ENCODE data around the gene FALEC. TPM values are rescaled to one million over a fixed set of nuclear protein-coding genes. Genes with fewer than 3 reads are reported as not detected.

Gene FALEC
- not detected for total RNA-seq
- long read RNA-seq, partial matches to known transcripts: 0 of 1 reads
- long read RNA-seq, other reads (novel, unspliced or antisense): 1 of 1 reads

DNA sequence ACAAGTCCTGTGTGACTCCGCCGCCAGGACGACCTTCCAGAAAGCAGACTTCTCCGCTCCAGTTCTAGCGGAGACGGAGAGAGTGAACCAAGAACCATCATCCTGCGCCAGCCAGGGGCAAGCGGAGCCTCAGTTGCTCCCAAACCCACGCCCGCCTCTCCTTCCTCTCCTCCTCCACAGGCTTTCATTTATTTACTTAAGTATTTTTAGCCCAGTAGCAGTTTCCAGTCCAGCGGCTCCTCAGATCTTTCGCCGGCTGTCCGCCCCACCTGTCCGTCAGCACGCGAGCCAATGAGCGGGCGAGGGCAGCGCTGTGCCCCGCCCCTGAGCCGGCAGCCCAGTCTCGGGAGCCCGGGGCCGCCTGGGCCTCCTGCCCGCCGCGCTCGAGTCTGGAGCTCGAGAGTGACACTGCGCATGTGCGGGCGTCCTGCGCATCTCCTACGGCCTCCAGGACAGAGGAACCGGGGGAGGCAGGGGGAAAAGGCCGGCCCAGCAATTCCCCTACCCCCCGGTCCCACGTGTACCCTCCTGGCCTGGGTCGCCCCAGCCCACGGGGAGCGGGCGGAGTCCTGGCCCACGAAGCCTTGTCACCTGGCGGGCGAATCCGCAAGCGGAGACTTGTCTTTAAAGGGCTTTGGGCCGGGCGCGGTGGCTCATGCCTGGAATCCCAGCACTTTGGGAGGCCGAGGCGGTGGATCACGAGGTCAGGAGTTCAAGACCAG is at the start of gene FALEC:
FALEC (plus strand) TSS at position 425 of the 722 bp plus-strand sequence.
- intact Hi-C loops (cut with DNase I): loop anchor here in 1 of 2 donors (10.0 kb wide), 1 partner anchor 51 kb away; no protein-coding TSS in a partner anchor
- WGBS (ENCODE audit: insufficient coverage, low coverage, low lambda C conversion rate, missing lambda C conversion rate): 0% methylated on average over 19 of the region's 54 CpGs

DNA sequence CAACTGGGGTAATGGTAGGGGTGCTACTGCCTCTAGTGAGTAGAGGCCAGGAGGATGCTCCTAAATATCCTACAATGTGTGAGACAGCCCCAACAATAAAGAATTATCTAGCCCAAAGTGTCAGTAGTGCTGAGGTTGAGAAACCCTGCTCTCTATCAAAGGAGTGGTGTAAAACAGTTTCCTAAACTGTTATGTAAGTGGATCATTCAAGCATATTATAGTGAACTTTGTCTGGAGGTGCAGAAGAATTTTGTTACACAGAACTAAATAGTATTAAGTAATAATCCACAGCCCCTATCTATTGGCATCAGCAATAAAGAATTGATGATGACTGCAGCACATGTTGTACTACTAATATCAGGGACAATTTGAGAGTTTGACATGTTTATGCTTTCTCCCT is 48.6 kb upstream of the FALEC start:
- peaks cover 0 to 32% (median 9%) of the 10 kb centered on the region in 4 donors for H3K36me3 ChIP-seq
- no peak overlapping the region for H3K4me3 ChIP-seq
- no peak for DNase-seq
- intact Hi-C loops (cut with DNase I): loop anchor here (10.0 kb wide), 2 partner anchors 48 to 68 kb away; partner anchors contain the start of gene FALEC (in 1 of the 2)
- no peaks in the 10 kb centered on the region for H3K27me3 ChIP-seq
- peak; percentile 60 to 73 (median 69) for ATAC-seq
- no peaks in the 10 kb centered on the region for H3K9me3 ChIP-seq
- H3K27ac ChIP-seq: peak overlapping the region in 2 of 3 donors; percentile 50 to 53
- TF ChIP-seq POLR2A (IDR thresholded peaks at IDR 0.05): no peak
- TF ChIP-seq, protein P1, sequence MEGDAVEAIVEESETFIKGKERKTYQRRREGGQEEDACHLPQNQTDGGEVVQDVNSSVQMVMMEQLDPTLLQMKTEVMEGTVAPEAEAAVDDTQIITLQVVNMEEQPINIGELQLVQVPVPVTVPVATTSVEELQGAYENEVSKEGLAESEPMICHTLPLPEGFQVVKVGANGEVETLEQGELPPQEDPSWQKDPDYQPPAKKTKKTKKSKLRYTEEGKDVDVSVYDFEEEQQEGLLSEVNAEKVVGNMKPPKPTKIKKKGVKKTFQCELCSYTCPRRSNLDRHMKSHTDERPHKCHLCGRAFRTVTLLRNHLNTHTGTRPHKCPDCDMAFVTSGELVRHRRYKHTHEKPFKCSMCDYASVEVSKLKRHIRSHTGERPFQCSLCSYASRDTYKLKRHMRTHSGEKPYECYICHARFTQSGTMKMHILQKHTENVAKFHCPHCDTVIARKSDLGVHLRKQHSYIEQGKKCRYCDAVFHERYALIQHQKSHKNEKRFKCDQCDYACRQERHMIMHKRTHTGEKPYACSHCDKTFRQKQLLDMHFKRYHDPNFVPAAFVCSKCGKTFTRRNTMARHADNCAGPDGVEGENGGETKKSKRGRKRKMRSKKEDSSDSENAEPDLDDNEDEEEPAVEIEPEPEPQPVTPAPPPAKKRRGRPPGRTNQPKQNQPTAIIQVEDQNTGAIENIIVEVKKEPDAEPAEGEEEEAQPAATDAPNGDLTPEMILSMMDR (IDR thresholded peaks at IDR 0.05): no peak
- H3K4me1 ChIP-seq: peaks cover 0 to 55% (median 19%) of the 10 kb centered on the region in 4 donors

More for the DNA sequence above, at the start of gene FALEC:
- Histone ChIP-seq H3K9me3 (no peaks in the 10 kb centered on the region), H3K36me3 (peaks cover 0 to 3% (median 0%) of the 10 kb centered on the region in 4 donors), H3K27me3 (no peaks in the 10 kb centered on the region), H3K4me3 (peak within 1 kb of the TSS; percentile 31 to 58 (median 56)), H3K4me1 (peaks cover 0 to 13% (median 5%) of the 10 kb centered on the region in 4 donors), H3K27ac (peak within 1 kb of the TSS; percentile 35 to 73 (median 67))
- peak; percentile 98 to 99 (median 99) for DNase-seq
- ATAC-seq: peak; percentile 97 to 99 (median 98)
- TF ChIP-seq, protein P1 (IDR thresholded peaks at IDR 0.05): peak in 1 of 4 donors; percentile 16
- TF ChIP-seq POLR2A (IDR thresholded peaks at IDR 0.05): peak; percentile 28

DNA sequence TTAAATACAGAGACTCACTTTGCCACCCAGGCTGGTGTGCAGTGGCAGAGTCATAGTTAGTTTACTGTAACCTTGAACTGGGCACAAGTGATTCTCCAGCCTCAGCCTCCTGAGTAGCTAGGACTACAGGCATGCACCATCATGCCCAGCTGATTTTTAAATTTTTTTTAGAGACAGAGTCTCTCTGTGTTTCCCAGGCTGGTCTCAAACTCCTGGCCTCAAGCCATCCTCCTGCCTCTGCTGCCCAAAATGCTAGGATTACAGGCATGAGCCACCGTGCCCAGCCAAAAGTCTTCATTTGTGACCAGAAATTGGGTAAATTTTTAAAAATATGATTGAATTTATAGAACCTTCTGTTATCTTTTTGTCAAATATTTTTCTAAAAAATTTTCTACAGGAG is 46.3 kb upstream of the FALEC start:
- intact Hi-C loops (cut with DNase I): loop anchor here (10.0 kb wide), 2 partner anchors 46 to 66 kb away; partner anchors contain the start of gene FALEC (in 1 of the 2)
- H3K27ac ChIP-seq: peak overlapping the region in 2 of 3 donors; percentile 38 to 53
- peak in 2 of 4 donors; percentile 2 to 4 for ATAC-seq
- H3K27me3 ChIP-seq: no peaks in the 10 kb centered on the region
- no peak for DNase-seq
- no peak for TF ChIP-seq POLR2A (IDR thresholded peaks at IDR 0.05)
- TF ChIP-seq, protein P1 (IDR thresholded peaks at IDR 0.05): no peak
- peaks cover 0 to 73% (median 28%) of the 10 kb centered on the region in 4 donors for H3K4me1 ChIP-seq
- WGBS (ENCODE audit: insufficient coverage, low coverage, low lambda C conversion rate, missing lambda C conversion rate): 36% methylated on average over 1 of the region's 1 CpG
- H3K4me3 ChIP-seq: no peak overlapping the region
- H3K36me3 ChIP-seq: peaks cover 0 to 33% (median 9%) of the 10 kb centered on the region in 4 donors
- no peaks in the 10 kb centered on the region for H3K9me3 ChIP-seq

DNA sequence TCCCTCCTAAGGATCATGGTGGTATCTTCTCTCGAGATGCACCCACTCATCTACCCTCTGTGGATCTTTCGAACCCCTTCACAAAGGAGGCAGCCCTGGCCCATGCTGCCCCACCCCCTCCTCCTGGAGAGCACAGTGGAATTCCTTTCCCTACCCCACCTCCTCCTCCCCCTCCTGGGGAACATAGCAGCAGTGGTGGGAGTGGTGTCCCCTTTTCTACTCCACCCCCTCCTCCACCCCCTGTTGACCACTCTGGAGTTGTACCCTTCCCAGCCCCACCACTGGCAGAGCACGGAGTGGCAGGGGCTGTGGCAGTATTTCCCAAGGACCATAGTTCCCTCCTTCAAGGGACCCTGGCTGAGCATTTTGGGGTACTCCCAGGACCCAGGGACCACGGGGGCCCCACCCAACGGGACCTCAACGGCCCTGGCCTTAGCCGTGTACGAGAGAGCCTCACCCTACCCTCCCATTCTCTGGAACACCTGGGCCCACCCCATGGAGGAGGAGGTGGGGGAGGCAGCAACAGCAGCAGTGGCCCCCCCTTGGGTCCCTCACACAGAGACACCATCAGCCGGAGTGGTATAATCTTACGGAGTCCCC is 42.9 kb upstream of the FALEC start:
- Histone ChIP-seq H3K4me3 (no peak overlapping the region), H3K36me3 (peaks cover 0 to 20% (median 8%) of the 10 kb centered on the region in 4 donors), H3K4me1 (peaks cover 0 to 89% (median 31%) of the 10 kb centered on the region in 4 donors), H3K27ac (peak overlapping the region in 2 of 3 donors; percentile 49 to 63), H3K9me3 (no peaks in the 10 kb centered on the region), H3K27me3 (no peaks in the 10 kb centered on the region)
- no peak for TF ChIP-seq POLR2A (IDR thresholded peaks at IDR 0.05)
- WGBS (ENCODE audit: insufficient coverage, low coverage, low lambda C conversion rate, missing lambda C conversion rate): 100% methylated on average over 3 of the region's 10 CpGs
- ATAC-seq (peak in 1 of 4 donors; percentile 11), DNase-seq (no peak)
- intact Hi-C loops (cut with DNase I): no loop called here

Measured in right lobe of liver (tissue), 6 donors.